ENCODE results near the gene GAK. TPM values are rescaled to one million over a fixed set of nuclear protein-coding genes. Genes with fewer than 3 reads are reported as not detected.

GAK gene
- total RNA-seq, 4 donors from 2014 or later, result 70.1 to 95.3 (median 78.1) TPM

DNA sequence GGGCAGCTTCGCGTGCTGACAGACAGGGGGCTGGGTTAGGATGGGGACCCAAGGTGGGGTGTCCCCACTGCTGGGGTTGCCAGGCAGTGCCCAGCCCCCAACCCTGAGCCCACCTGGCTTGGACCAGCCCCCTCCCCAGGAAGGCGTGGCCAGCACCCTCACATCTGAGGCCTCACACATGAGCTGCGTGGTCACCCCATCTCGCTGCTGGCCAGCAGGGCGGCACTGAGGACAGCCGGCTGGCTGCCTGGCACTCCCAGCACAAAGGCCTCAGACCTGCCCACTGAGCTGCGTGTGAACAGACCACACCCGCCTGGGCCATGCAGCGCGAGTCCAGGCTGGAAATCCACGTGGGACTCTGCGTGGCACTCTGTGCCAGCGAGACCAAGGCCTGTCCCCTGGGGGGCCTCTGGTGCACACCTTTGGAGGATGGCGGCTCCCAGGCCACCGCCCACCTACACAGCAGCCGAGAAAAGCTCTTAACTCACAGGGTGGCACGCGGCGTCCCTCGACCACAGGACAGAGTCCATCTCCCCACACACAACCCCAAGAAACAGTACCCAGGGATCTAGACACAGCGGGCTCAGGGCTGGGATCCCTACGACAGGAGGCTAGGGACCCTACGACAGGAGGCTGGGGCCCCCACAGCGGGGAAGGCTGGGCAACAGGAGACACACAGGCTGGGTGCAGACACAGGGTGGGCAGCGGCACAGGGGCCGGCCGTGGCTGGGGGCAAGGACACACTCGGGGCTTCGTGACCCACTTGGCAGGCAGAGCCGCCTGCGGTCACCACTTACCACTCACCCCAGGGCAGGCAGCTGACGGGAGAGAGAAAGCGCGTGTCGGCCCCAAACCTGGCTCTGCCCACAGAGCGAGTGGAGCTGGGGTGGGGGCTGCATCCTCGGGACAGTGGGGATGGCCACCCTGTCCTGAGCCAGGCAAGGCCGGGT is 31.4 kb upstream of the GAK start:
- TF ChIP-seq POLR2AphosphoS5 (IDR thresholded peaks at IDR 0.05) (no peak), EP300 (IDR thresholded peaks at IDR 0.05) (no peak), POLR2A (IDR thresholded peaks at IDR 0.05) (no peak)
- TF ChIP-seq, protein P1, sequence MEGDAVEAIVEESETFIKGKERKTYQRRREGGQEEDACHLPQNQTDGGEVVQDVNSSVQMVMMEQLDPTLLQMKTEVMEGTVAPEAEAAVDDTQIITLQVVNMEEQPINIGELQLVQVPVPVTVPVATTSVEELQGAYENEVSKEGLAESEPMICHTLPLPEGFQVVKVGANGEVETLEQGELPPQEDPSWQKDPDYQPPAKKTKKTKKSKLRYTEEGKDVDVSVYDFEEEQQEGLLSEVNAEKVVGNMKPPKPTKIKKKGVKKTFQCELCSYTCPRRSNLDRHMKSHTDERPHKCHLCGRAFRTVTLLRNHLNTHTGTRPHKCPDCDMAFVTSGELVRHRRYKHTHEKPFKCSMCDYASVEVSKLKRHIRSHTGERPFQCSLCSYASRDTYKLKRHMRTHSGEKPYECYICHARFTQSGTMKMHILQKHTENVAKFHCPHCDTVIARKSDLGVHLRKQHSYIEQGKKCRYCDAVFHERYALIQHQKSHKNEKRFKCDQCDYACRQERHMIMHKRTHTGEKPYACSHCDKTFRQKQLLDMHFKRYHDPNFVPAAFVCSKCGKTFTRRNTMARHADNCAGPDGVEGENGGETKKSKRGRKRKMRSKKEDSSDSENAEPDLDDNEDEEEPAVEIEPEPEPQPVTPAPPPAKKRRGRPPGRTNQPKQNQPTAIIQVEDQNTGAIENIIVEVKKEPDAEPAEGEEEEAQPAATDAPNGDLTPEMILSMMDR (IDR thresholded peaks at IDR 0.05), result no peak
- no peaks in the 10 kb centered on the region for H3K9me3 ChIP-seq
- H3K4me1 ChIP-seq, result peaks cover 0 to 14% (median 0%) of the 10 kb centered on the region in 3 donors
- WGBS, 2 donors (ENCODE audit: low coverage in 1 of 2), result 68% methylated on average over 4 of the region's 39 CpGs; no CpG with 5 or more reads in 1 of the 2 donors
- H3K36me3 ChIP-seq, result peaks cover 0 to 89% of the 10 kb centered on the region in 2 donors
- H3K27me3 ChIP-seq, result peaks cover 10% of the 10 kb centered on the region
- no peak overlapping the region for H3K27ac ChIP-seq
- ATAC-seq, result no peak
- H3K4me3 ChIP-seq, result no peak overlapping the region

GRCh38 chr4:962231-963208 is 30.4 kb upstream of the GAK start:
- Histone ChIP-seq H3K36me3 (peaks cover 0 to 99% of the 10 kb centered on the region in 2 donors), H3K4me3 (no peak overlapping the region), H3K4me1 (peaks cover 0 to 4% (median 0%) of the 10 kb centered on the region in 3 donors), H3K9me3 (no peaks in the 10 kb centered on the region), H3K27me3 (no peaks in the 10 kb centered on the region), H3K27ac (no peak overlapping the region)
- 85% methylated on average over 5 of the region's 54 CpGs; no CpG with 5 or more reads in 1 of the 2 donors for WGBS, 2 donors (ENCODE audit: low coverage in 1 of 2)
- no peak for ATAC-seq
- TF ChIP-seq EP300 (IDR thresholded peaks at IDR 0.05) (no peak), POLR2AphosphoS5 (IDR thresholded peaks at IDR 0.05) (no peak)

DNA sequence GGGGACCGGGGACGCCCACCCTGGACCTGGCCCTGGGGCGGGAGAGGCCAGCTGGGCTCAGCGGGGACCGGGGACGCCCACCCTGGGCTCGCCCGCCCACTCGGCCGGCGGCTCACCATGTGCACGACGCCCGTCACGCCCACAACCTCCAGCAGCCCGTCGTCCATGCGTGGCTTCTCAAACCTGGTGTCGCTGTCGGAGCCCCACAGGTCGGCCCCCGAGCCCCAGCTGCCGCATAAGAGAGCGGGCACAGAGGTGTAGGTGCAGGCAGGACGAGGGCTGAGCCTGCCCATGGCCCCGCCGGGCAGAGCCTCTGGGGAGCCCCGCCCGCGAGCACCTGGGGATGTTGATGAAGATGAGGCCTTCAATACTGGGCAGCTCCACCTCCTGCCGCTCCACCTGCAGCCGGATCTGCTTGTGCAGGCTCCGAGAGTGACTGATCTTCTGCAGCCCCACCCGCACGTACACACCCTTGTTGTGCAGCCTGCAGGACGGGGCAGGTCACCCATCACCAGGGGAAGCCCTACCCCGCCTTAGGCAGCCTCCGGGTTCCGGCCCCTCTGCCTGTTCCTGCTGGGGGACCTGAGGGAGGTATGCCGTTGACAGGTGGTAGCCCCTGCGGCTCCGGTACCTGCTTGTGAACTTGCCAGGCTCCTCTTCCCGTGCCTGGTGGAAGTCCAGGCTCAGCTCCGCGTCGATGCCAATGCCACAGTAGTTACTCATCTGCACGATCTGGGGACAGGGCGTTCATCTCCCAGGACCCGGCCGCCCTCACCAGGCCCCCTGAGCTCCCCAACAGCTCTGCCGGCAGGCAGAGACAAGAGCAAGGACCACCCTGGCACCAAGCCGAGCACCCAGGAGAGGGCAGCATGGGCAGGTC is 29.5 kb upstream of the GAK start:
- H3K36me3 ChIP-seq, result peaks cover 0 to 100% of the 10 kb centered on the region in 2 donors
- no peaks in the 10 kb centered on the region for H3K4me1 ChIP-seq
- H3K27ac ChIP-seq, result no peak overlapping the region
- H3K9me3 ChIP-seq, result no peaks in the 10 kb centered on the region
- no peak overlapping the region for H3K4me3 ChIP-seq
- H3K27me3 ChIP-seq, result no peaks in the 10 kb centered on the region
- TF ChIP-seq POLR2A (IDR thresholded peaks at IDR 0.05), result no peak
- TF ChIP-seq POLR2AphosphoS5 (IDR thresholded peaks at IDR 0.05), result no peak
- TF ChIP-seq, protein P1 (IDR thresholded peaks at IDR 0.05), result no peak
- no peak for TF ChIP-seq EP300 (IDR thresholded peaks at IDR 0.05)
- no peak for ATAC-seq
- WGBS, 2 donors (ENCODE audit: low coverage in 1 of 2), result 53% methylated on average over 2 of the region's 52 CpGs; no CpG with 5 or more reads in 1 of the 2 donors

DNA sequence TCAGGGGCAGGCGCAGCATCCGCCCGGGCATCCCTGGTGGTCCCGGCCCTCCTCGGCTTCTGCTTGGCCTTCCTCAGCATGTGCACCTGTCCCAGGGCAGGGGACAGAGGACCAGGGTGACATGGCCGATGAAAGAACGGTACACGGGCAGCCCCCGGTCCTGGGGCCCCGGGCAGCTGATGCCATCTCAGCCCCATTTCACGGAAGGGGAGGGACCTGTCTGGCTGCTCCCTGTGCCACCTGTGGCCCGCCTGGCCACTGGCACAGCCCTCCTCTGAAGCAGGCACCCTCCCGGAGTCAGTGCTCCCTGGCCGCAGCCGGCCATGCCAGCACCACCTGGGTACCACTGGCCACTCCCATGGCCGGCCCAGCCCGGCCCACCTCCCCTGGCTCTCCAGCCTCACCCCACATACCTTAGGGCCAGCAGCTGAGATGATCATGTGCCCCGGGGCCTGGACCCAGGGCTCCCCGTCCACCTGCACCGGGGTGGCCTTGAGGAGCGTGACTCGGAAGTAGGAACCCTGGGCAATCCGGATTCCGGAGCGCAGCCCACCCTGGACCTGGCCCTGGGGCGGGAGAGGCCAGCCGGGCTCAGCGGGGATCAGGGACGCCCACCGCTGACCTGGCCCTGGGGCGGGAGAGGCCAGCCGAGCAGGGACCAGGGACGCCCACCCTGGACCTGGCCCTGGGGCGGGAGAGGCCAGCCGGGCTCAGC is 28.7 kb upstream of the GAK start:
- no CpG with 5 or more reads among the region's 35 CpGs for WGBS, 2 donors (ENCODE audit: low coverage in 1 of 2)
- H3K36me3 ChIP-seq, result peaks cover 0 to 99% of the 10 kb centered on the region in 2 donors
- no peak overlapping the region for H3K27ac ChIP-seq
- no peaks in the 10 kb centered on the region for H3K9me3 ChIP-seq
- no peaks in the 10 kb centered on the region for H3K27me3 ChIP-seq
- no peak for TF ChIP-seq POLR2A (IDR thresholded peaks at IDR 0.05)
- no peak for ATAC-seq
- no peak overlapping the region for H3K4me3 ChIP-seq
- no peaks in the 10 kb centered on the region for H3K4me1 ChIP-seq

DNA sequence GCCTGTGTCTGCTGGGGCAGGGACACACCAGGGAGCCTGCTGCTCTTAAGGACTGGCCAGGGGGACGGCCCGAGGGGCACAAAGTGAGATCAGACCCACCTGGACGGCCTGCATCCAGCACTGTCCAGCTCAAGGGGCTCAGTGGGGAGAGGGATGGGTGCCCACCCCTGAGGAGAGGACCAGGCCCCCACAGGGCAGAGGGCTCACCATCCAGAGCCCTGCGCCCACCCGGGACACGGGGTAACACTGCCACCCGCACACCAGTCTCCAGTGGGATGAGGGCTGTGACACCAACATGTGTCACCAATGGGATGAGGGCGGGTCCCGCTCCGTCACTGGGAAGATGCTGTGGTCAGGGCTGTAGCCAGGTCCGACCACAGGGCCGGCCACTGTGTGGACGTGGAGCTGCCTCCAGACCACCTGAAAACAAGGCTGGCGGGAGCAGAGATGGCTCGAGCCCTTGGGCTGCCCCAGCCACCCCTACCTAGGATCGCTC is 28.1 kb upstream of the GAK start:
- H3K36me3 ChIP-seq, result peaks cover 0 to 99% of the 10 kb centered on the region in 2 donors
- ATAC-seq, result no peak

More for the DNA sequence above, 28.1 kb upstream of the GAK start:
- Histone ChIP-seq H3K4me1 (no peaks in the 10 kb centered on the region), H3K4me3 (no peak overlapping the region), H3K27ac (no peak overlapping the region), H3K27me3 (no peaks in the 10 kb centered on the region), H3K9me3 (no peaks in the 10 kb centered on the region)
- no peak for TF ChIP-seq POLR2AphosphoS5 (IDR thresholded peaks at IDR 0.05)
- TF ChIP-seq EP300 (IDR thresholded peaks at IDR 0.05), result no peak
- TF ChIP-seq, protein P1 (IDR thresholded peaks at IDR 0.05), result no peak
- no peak for TF ChIP-seq POLR2A (IDR thresholded peaks at IDR 0.05)
- WGBS, 2 donors (ENCODE audit: low coverage in 1 of 2), result no CpG with 5 or more reads among the region's 16 CpGs

Data from gastroesophageal sphincter (tissue), 4 donors.